Subcutaneous adipose tissue (tissue), 4 donors: Measurements from ENCODE around the gene REV1. TPM values are rescaled to one million over a fixed set of nuclear protein-coding genes. Genes with fewer than 3 reads are reported as not detected.

Experiments used
- CTCF ChIP-seq: fragments of 450-650 bp; IDR thresholded peaks from one replicate; pipeline ENCODE4 v1.5.1; 2016; ENCODE audit warnings: low read depth, mild to moderate bottlenecking, control low read depth, antibody characterized with exemption, moderate library complexity
- total RNA-seq, 4 donors: library from RNA; depleted of rRNA; stranded (reverse); fragments of >200 nt; gene quantifications; one replicate each; pipeline ENCODE4 v1.1.0, GENCODE V29; 2016

Gene REV1
- total RNA-seq, 4 donors from 2014 or later: 39.4 to 65.9 (median 52.8) TPM

GRCh38 chr2:99373144-99373543, 116.7 kb downstream of the REV1 start:
- no peak for TF ChIP-seq CTCF

GRCh38 chr2:99365661-99366060, 124.2 kb downstream of the REV1 start:
- no peak for TF ChIP-seq CTCF

- TF ChIP-seq CTCF: no peak
Observed at GRCh38 chr2:99356853-99357252, 133.0 kb downstream of the REV1 start.

DNA sequence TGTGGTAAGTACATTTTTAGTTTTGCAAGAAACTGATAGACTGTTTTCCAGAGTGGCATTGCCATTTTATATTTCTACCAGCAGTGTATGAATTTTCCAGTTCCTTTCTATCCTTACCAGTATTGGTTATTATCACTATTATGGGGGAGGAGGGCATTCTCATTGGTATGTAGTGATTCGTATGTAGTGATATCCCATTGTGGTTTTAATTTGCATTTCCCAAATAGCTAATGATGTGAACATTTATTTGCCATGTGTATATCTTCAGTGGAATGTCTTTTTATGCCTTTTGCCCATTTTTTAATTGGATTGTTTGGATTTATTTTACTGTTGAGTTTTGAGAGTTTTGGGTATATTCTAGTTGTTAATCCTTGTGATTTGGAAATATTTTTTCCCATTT, 135.7 kb downstream of the REV1 start:
- no peak for TF ChIP-seq CTCF

Other genes with a start within 250 kb of the REV1 start
- not detected for gene LYG2, start 234.4 kb downstream of the REV1 start, total RNA-seq
- gene LYG1, start 188.8 kb downstream of the REV1 start, total RNA-seq: 1 to 10 TPM in 2 of 4 donors, under 1 TPM in 1, not detected in 1; 0.51 to 4.0 (median 1.8) TPM
- 10 to 100 TPM; 27.1 to 73.2 (median 36.5) TPM for gene TXNDC9, start 153.7 kb downstream of the REV1 start, total RNA-seq
- gene EIF5B, start 152.6 kb downstream of the REV1 start, total RNA-seq: 10 to 100 TPM; 28.1 to 53.8 (median 33.9) TPM